ENCODE results near the gene CHD3.

CHD3 gene

GRCh38 chr17:7955414-7956227 lies 67.0 kb downstream of the CHD3 start:
- no peak overlapping the region for H3K4me3 ChIP-seq (ENCODE audit: low read depth, low read length)
- peak; percentile 35 for DNase-seq (ENCODE audit: low read depth)

GRCh38 chr17:7956228-7956965 lies 67.8 kb downstream of the CHD3 start:
- DNase-seq (ENCODE audit: low read depth) = peak; percentile 50

GRCh38 chr17:7959503-7960253 lies 71.1 kb downstream of the CHD3 start:
- peak; percentile 52 for DNase-seq (ENCODE audit: low read depth)
- H3K4me3 ChIP-seq (ENCODE audit: low read depth, low read length) = no peak overlapping the region

More at GRCh38 chr17:7956228-7956965, 67.8 kb downstream of the CHD3 start:
- H3K4me3 ChIP-seq (ENCODE audit: low read depth, low read length) = no peak overlapping the region

DNA sequence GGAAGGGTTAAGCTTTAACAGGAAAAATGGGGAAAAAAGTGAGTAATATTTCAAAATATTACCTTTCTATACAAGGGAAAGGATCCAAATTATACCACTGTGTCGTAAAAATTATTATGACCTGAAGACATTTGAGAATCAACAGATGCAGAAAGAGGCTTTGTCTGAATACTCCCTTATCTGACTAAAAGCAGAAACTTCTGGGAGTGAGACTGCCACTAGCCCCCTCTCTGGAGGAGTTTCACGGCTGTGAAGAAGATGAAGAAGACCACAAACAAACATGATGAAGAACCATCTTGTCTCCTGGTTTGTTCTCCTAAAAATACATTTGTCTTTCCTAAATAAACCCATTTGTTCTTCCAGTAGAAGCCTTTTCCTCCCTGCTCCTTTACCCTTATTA lies 72.8 kb downstream of the CHD3 start:
- no peak overlapping the region for H3K4me3 ChIP-seq (ENCODE audit: low read depth, low read length)
- DNase-seq (ENCODE audit: low read depth) = no peak
